ENCODE measurements around the gene THAP11. TPM values are rescaled to one million over a fixed set of nuclear protein-coding genes. Genes with fewer than 3 reads are reported as not detected.

The THAP11 gene
- total RNA-seq, 1 experiment from 2014 or later = 38.6 TPM

Other genes starting within 250 kb of the THAP11 start
- 4.1 and 10.7 TPM in 2 replicates for gene CARMIL2, start 197.2 kb upstream of the THAP11 start, total RNA-seq (2014; rRNA removed; shearing (Covaris generic))
- 27.1 and 33.2 TPM in 2 replicates for gene ACD, start 182.1 kb upstream of the THAP11 start, total RNA-seq (2014; rRNA removed; shearing (Covaris generic))
- gene PARD6A, start 181.4 kb upstream of the THAP11 start, total RNA-seq (2014; rRNA removed; shearing (Covaris generic)) = 6.6 and 13.5 TPM in 2 replicates
- gene ENKD1, start 175.6 kb upstream of the THAP11 start, total RNA-seq (2014; rRNA removed; shearing (Covaris generic)) = 2.1 and 5.6 TPM in 2 replicates
- not detected in 2 replicates for gene C16orf86, start 175.5 kb upstream of the THAP11 start, total RNA-seq (2014; rRNA removed; shearing (Covaris generic))
- gene GFOD2, start 123.0 kb upstream of the THAP11 start, total RNA-seq (2014; rRNA removed; shearing (Covaris generic)) = 26.2 TPM in 2 replicates
- 3.0 and 5.9 TPM in 2 replicates for gene RANBP10, start 35.8 kb upstream of the THAP11 start, total RNA-seq (2014; rRNA removed; shearing (Covaris generic))
- gene TSNAXIP1, start 35.4 kb upstream of the THAP11 start, total RNA-seq (2014; rRNA removed; shearing (Covaris generic)) = 0.49 and 0.95 TPM in 2 replicates
- gene NUTF2, start 4.6 kb downstream of the THAP11 start, total RNA-seq (2014; rRNA removed; shearing (Covaris generic)) = 419 and 444 TPM in 2 replicates
- 27.6 and 41.8 TPM in 2 replicates for gene CENPT, start 5.4 kb downstream of the THAP11 start, total RNA-seq (2014; rRNA removed; shearing (Covaris generic))
- gene EDC4, start 30.7 kb downstream of the THAP11 start, total RNA-seq (2014; rRNA removed; shearing (Covaris generic)) = 40.0 and 80.9 TPM in 2 replicates
- gene NRN1L, start 42.6 kb downstream of the THAP11 start, total RNA-seq (2014; rRNA removed; shearing (Covaris generic)) = not detected in 2 replicates
- gene PSKH1, start 50.9 kb downstream of the THAP11 start, total RNA-seq (2014; rRNA removed; shearing (Covaris generic)) = 34.4 and 40.8 TPM in 2 replicates
- gene CTRL, start 89.5 kb downstream of the THAP11 start, total RNA-seq (2014; rRNA removed; shearing (Covaris generic)) = 0.18 TPM in 1 of 2 replicates, not detected in the other
- 17.1 and 26.2 TPM in 2 replicates for gene PSMB10, start 94.5 kb downstream of the THAP11 start, total RNA-seq (2014; rRNA removed; shearing (Covaris generic))
- 6.0 and 8.1 TPM in 2 replicates for gene LCAT, start 101.8 kb downstream of the THAP11 start, total RNA-seq (2014; rRNA removed; shearing (Covaris generic))
- gene SLC12A4, start 126.3 kb downstream of the THAP11 start, total RNA-seq (2014; rRNA removed; shearing (Covaris generic)) = 30.0 and 46.2 TPM in 2 replicates
- not detected in 2 replicates for gene DPEP3, start 138.2 kb downstream of the THAP11 start, total RNA-seq (2014; rRNA removed; shearing (Covaris generic))
- 0.31 TPM in 1 of 2 replicates, not detected in the other for gene DPEP2, start 157.2 kb downstream of the THAP11 start, total RNA-seq (2014; rRNA removed; shearing (Covaris generic))
- not detected in 2 replicates for gene DPEP2NB, start 173.6 kb downstream of the THAP11 start, total RNA-seq (2014; rRNA removed; shearing (Covaris generic))
- 49.0 and 63.4 TPM in 2 replicates for gene DDX28, start 180.9 kb downstream of the THAP11 start, total RNA-seq (2014; rRNA removed; shearing (Covaris generic))
- 17.0 and 19.3 TPM in 2 replicates for gene DUS2, start 181.0 kb downstream of the THAP11 start, total RNA-seq (2014; rRNA removed; shearing (Covaris generic))
- 16.3 and 26.9 TPM in 2 replicates for gene NFATC3, start 243.1 kb downstream of the THAP11 start, total RNA-seq (2014; rRNA removed; shearing (Covaris generic))

All from G401 (cell line).